Thyroid gland (tissue), 4 donors: ENCODE data around the gene SCCPDH. TPM values are rescaled to one million over a fixed set of nuclear protein-coding genes. Genes with fewer than 3 reads are reported as not detected.
"Not testable (repeated sequence)": the region's sequence is repeated elsewhere in the genome, so short reads cannot be mapped to it uniquely, and the experiment has no call there.

Experiments used
- DNase-seq, 2 donors: peaks; one replicate each; pipeline ENCODE4 v3.0.0-alpha.2; 2019
- H3K27ac ChIP-seq, 3 donors: fragments of 200-600 bp; sonication (generic); 1 replicate in 2 of 3; 2 replicates in 1 of 3; pipeline ENCODE4 v1.5.1; 2016 to 2019; ENCODE audit warnings: mild to moderate bottlenecking in 1 of 3, moderate library complexity in 1 of 3
- H3K27me3 ChIP-seq: fragments of 200-600 bp; sonication (generic); one replicate; pipeline ENCODE4 v1.5.1; 2019
- H3K36me3 ChIP-seq, 2 donors: fragments of 200-600 bp; sonication (generic); one replicate each; pipeline ENCODE4 v1.5.1; 2016 to 2019
- H3K4me1 ChIP-seq, 2 donors: fragments of 200-600 bp; sonication (generic); one replicate each; pipeline ENCODE4 v1.5.1; 2017 to 2019
- H3K4me3 ChIP-seq, 3 donors: fragments of 200-600 bp; sonication (generic); replicated peaks in 1 of 3; 1 replicate in 2 of 3; 2 replicates in 1 of 3; pipeline ENCODE4 v1.5.1; 2016; ENCODE audit warnings: mild to moderate bottlenecking in 1 of 3
- H3K9me3 ChIP-seq: fragments of 200-600 bp; sonication (generic); one replicate; pipeline ENCODE4 v1.5.1; 2017
- POLR2A ChIP-seq, 2 donors: fragments of 450-650 bp; IDR thresholded peaks; one replicate each; pipeline ENCODE4 v1.6.1; 2017; ENCODE audit warnings: antibody characterized with exemption in 2 of 2, mild to moderate bottlenecking in 2 of 2, moderate library complexity in 1 of 2
- WGBS, 2 donors: methylation state at CpG; one replicate each; pipeline ENCODE4 v1.1.5; 2017; 5-methylcytosine and 5-hydroxymethylcytosine counted together
- intact Hi-C: fragments of 100-400 bp; cut with DNase I; formaldehyde crosslinking; loops from one replicate; pipeline ENCODE4 v1.15.1; 2023
- total RNA-seq, 4 donors: library from RNA; depleted of rRNA; stranded (reverse); fragments of >200 nt; gene quantifications; one replicate each; pipeline ENCODE4 v1.2.3, GENCODE V29; 2016
- TF ChIP-seq, protein P1 (sequence below), 6 experiments: fragments of 200-600 bp in 3 of 6; fragments of 450-650 bp in 3 of 6; sonication (generic) in 3 of 6; IDR thresholded peaks; one replicate each; pipeline ENCODE4 v1.5.1; 2016 to 2019; ENCODE audit warnings: antibody characterized with exemption in 6 of 6, mild to moderate bottlenecking in 2 of 6, inconsistent platforms in 1 of 6, moderate library complexity in 1 of 6

Gene SCCPDH
- total RNA-seq, 4 donors from 2014 or later = 30.0 to 37.8 (median 32.9) TPM

- Histone ChIP-seq H3K9me3 (no peaks in the 10 kb centered on the region), H3K4me3 (no peak overlapping the region), H3K27ac (no peak overlapping the region), H3K36me3 (no peaks in the 10 kb centered on the region), H3K4me1 (no peaks in the 10 kb centered on the region), H3K27me3 (no peaks in the 10 kb centered on the region)
- 87 to 92% methylated on average over 5 of the region's 5 CpGs for WGBS, 2 donors
- intact Hi-C loops = no loop called here
- DNase-seq = no peak
- TF ChIP-seq, protein P1, sequence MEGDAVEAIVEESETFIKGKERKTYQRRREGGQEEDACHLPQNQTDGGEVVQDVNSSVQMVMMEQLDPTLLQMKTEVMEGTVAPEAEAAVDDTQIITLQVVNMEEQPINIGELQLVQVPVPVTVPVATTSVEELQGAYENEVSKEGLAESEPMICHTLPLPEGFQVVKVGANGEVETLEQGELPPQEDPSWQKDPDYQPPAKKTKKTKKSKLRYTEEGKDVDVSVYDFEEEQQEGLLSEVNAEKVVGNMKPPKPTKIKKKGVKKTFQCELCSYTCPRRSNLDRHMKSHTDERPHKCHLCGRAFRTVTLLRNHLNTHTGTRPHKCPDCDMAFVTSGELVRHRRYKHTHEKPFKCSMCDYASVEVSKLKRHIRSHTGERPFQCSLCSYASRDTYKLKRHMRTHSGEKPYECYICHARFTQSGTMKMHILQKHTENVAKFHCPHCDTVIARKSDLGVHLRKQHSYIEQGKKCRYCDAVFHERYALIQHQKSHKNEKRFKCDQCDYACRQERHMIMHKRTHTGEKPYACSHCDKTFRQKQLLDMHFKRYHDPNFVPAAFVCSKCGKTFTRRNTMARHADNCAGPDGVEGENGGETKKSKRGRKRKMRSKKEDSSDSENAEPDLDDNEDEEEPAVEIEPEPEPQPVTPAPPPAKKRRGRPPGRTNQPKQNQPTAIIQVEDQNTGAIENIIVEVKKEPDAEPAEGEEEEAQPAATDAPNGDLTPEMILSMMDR (IDR thresholded peaks at IDR 0.05) = no peak
- no peak for TF ChIP-seq POLR2A (IDR thresholded peaks at IDR 0.05)
Measured at GRCh38 chr1:246803883-246804282, 79.7 kb downstream of the SCCPDH start.

GRCh38 chr1:246805135-246805716 is 81.0 kb downstream of the SCCPDH start:
- Histone ChIP-seq H3K27ac (no peak overlapping the region), H3K27me3 (no peaks in the 10 kb centered on the region), H3K36me3 (no peaks in the 10 kb centered on the region), H3K4me3 (no peak overlapping the region), H3K4me1 (no peaks in the 10 kb centered on the region), H3K9me3 (no peaks in the 10 kb centered on the region)
- DNase-seq = no peak
- 71 to 72% methylated on average over 10 of the region's 10 CpGs for WGBS, 2 donors
- intact Hi-C loops = no loop called here
- TF ChIP-seq, protein P1 (IDR thresholded peaks at IDR 0.05) = no peak
- no peak for TF ChIP-seq POLR2A (IDR thresholded peaks at IDR 0.05)

GRCh38 chr1:246809473-246809872 is 85.3 kb downstream of the SCCPDH start:
- no peaks in the 10 kb centered on the region for H3K36me3 ChIP-seq
- H3K4me3 ChIP-seq = no peak overlapping the region
- H3K27me3 ChIP-seq = no peaks in the 10 kb centered on the region
- no peaks in the 10 kb centered on the region for H3K4me1 ChIP-seq
- intact Hi-C loops = no loop called here
- no peak overlapping the region for H3K27ac ChIP-seq
- WGBS, 2 donors = 96 to 99% methylated on average over 5 of the region's 6 CpGs
- H3K9me3 ChIP-seq = no peaks in the 10 kb centered on the region
- no peak for DNase-seq
- TF ChIP-seq, protein P1 (IDR thresholded peaks at IDR 0.05) = no peak
- no peak for TF ChIP-seq POLR2A (IDR thresholded peaks at IDR 0.05)

- Histone ChIP-seq H3K4me3 (no peak overlapping the region), H3K27me3 (no peaks in the 10 kb centered on the region), H3K36me3 (no peaks in the 10 kb centered on the region), H3K27ac (no peak overlapping the region), H3K4me1 (no peaks in the 10 kb centered on the region), H3K9me3 (no peaks in the 10 kb centered on the region)
- intact Hi-C loops = no loop called here
- TF ChIP-seq, protein P1 (IDR thresholded peaks at IDR 0.05) = no peak
- TF ChIP-seq POLR2A (IDR thresholded peaks at IDR 0.05) = no peak
- DNase-seq = no peak
- 79 to 93% methylated on average over 3 of the region's 3 CpGs for WGBS, 2 donors
Measured at GRCh38 chr1:246811985-246812384, 87.8 kb downstream of the SCCPDH start.

- DNase-seq, H3K27ac ChIP-seq, H3K9me3 ChIP-seq, H3K27me3 ChIP-seq, intact Hi-C loops, H3K4me1 ChIP-seq, H3K36me3 ChIP-seq, H3K4me3 ChIP-seq: not testable (repeated sequence)
- 84 to 89% methylated on average over 4 of the region's 4 CpGs for WGBS, 2 donors
Measured at GRCh38 chr1:246813325-246813724, 89.1 kb downstream of the SCCPDH start.
